Coronary artery (tissue), 2 donors: ENCODE measurements around the gene CDH20.
A peak's percentile ranks its signal among the peaks of the same experiment; 100 is the strongest.

Experiments
- DNase-seq: peaks from one replicate; pipeline ENCODE4 v3.0.0-alpha.2; 2017; ENCODE audit warnings: low spot score
- H3K27ac ChIP-seq, 2 donors: fragments of 200-600 bp; sonication (generic); one replicate each; pipeline ENCODE4 v1.5.1; 2016 to 2019
- H3K4me3 ChIP-seq: fragments of 200-600 bp; sonication (generic); 2 replicates; pipeline ENCODE4 v1.5.1; 2016; ENCODE audit warnings: mild to moderate bottlenecking, moderate library complexity
- TF ChIP-seq, protein P1 (sequence below): fragments of 200-600 bp; sonication (generic); IDR thresholded peaks from one replicate; pipeline ENCODE4 v1.5.1; 2019; ENCODE audit warnings: antibody characterized with exemption

The CDH20 gene

DNA sequence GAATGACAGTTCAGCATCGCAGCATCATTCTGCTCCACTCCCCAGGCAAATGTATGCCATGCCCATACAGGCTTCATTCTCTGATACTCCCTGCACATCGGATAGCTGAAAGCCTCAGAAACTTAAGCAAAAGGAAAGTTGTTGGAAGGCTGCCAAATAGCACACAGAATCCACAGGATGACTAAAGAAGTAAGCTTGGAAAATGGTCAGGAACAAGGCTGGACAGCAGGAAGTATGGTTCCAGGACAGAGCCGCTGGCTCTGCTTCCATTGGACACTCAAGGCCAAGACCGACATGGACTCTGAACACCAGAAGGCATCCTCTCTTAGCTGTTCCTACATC, 256.5 kb downstream of the CDH20 start:
- Histone ChIP-seq H3K4me3 (no peak overlapping the region), H3K27ac (peak overlapping the region in 1 of 2 donors; percentile 7)
- TF ChIP-seq, protein P1, sequence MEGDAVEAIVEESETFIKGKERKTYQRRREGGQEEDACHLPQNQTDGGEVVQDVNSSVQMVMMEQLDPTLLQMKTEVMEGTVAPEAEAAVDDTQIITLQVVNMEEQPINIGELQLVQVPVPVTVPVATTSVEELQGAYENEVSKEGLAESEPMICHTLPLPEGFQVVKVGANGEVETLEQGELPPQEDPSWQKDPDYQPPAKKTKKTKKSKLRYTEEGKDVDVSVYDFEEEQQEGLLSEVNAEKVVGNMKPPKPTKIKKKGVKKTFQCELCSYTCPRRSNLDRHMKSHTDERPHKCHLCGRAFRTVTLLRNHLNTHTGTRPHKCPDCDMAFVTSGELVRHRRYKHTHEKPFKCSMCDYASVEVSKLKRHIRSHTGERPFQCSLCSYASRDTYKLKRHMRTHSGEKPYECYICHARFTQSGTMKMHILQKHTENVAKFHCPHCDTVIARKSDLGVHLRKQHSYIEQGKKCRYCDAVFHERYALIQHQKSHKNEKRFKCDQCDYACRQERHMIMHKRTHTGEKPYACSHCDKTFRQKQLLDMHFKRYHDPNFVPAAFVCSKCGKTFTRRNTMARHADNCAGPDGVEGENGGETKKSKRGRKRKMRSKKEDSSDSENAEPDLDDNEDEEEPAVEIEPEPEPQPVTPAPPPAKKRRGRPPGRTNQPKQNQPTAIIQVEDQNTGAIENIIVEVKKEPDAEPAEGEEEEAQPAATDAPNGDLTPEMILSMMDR = no peak
- no peak for DNase-seq

DNA sequence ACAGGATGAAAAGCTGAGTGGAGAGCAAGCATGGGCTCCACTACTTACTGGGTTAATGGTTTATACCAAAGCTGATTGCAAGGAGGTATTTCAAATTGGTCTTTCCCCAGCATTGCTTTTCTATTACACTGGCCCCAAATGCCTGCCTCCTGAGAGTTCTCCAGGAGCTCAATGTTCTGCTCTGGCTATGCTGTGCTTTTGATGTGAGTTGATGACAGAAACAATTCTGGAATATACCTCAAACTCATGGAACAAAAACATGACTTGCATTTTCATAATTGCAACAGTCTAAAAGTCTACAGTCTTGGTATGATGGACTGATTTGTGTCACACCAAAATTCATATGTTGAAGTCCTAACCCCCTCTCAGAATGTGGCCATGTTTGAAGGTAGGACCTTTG, 258.0 kb downstream of the CDH20 start:
- Histone ChIP-seq H3K27ac (no peak overlapping the region), H3K4me3 (no peak overlapping the region)
- TF ChIP-seq, protein P1 = no peak
- DNase-seq = no peak

DNA sequence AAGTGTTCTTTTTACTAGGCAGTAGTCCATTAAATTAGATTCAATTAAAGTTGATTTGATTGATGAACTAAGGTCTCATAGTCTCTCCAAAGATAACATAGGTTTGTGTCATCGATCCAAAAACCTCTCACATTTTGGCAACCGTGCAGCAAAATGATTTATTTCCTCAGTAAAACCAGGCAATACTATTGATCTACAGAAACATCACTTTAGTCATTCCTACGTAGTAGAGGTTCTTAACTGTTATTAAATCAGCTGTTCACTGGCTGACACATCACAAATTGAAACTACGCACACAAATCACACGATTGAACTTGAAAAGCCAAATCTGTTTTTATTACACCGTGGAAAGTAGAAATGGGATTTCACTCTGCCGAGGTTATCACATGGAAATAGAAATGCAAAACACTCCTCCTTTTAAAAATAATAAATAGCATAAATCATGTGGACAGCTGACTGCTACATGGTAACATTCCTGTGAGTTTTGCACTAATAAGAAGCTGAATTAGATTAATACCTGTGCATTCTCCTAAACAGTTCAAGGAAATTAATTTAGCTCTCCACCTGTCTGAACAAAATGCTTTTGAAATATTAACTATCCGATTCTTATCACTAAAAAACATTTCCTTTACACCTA, 262.5 kb downstream of the CDH20 start:
- Histone ChIP-seq H3K4me3 (peak overlapping the region; percentile 39), H3K27ac (no peak overlapping the region)
- no peak for DNase-seq
- TF ChIP-seq, protein P1 = no peak

DNA sequence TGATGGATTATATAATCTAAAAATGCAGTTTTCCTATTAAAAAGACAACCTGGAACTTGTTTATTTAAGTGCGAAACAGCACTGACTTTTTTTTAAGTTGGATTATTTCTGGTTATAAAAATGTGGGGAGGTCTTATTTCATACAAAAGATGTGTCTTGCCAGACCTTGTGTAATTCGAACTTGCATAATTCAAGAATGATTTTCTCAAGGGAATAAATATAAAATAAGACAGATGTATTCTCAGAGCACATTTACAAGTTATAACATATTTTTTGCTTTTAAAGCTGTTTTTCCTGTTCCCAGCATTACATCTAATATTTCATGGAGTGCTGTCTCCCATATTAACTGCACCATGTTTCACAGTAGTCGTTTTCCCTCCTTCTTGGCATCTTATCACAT, 263.1 kb downstream of the CDH20 start:
- Histone ChIP-seq H3K4me3 (peak overlapping the region; percentile 39), H3K27ac (no peak overlapping the region)
- DNase-seq = no peak
- TF ChIP-seq, protein P1 = no peak

DNA sequence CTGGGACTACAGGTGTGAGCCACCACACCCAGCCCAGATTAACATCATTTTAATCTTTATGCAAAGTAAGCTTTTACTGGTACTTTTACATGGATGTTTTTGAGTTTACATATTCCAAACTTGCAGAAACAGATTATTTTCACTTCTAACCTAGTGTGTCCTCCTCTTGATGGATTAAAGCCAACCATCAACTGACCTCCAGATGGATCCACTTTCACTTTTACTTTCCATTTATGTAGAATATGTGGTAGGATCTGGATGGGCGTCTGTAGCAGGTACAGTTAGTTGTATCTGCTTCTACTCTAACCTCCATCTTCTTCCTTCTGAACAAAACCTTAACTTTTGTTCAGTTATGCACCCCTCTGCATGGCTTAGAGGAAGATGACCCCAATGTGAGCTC, 264.1 kb downstream of the CDH20 start:
- TF ChIP-seq, protein P1 = no peak
- Histone ChIP-seq H3K27ac (no peak overlapping the region), H3K4me3 (no peak overlapping the region)
- no peak for DNase-seq

DNA sequence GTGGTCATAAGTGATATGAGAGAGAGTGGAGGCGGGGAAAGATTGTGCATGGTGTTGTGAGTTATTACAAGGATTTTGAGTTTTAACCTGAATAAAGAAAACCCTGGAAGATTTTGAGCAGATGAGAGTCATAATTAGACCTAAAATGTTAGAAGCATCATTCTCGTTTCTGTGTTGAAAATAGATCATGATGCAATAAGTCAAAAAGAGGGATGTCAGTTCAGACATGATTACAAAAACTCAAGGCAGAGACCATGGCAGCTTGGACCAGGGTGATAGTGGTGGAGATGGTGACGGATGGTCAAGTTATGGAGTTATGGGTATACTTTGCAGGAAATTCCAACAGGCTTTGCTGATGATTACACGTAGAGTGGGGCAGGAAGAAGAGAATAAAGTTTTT, 267.2 kb downstream of the CDH20 start:
- H3K4me3 ChIP-seq = no peak overlapping the region
- TF ChIP-seq, protein P1 = no peak

DNA sequence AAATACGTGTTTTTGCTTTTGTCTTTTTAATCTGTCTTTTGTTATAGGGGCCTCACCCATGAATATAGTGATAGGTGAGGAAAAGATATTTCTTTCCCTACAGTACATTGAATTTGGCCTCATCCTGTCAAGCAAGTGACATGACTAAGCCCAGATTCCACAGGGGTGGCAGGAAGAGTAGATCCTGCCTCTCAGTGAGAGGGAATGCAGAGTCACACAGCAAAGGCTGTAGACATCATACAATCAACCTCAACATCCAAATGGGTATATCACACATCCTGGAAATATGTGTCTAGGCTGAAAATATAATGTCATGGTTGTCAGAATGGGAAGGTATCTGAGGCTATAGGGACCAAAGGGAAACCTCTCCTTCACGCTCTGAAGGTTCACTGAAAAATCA, 269.6 kb downstream of the CDH20 start:
- Histone ChIP-seq H3K4me3 (no peak overlapping the region), H3K27ac (no peak overlapping the region)
- TF ChIP-seq, protein P1 = no peak
- no peak for DNase-seq

More for the DNA sequence above, 267.2 kb downstream of the CDH20 start:
- DNase-seq = no peak
- H3K27ac ChIP-seq = no peak overlapping the region
